Measurements from ENCODE around the gene STIM2.

Gene STIM2

GRCh38 chr4:26866781-26867180 is 6.1 kb downstream of the STIM2 start:
- Mint-ChIP-seq H3K27ac (no peak overlapping the region), H3K9me3 (no peaks in the 10 kb centered on the region), H3K4me1 (peaks cover 47% of the 10 kb centered on the region), H3K27me3 (no peaks in the 10 kb centered on the region), H3K4me3 (no peak overlapping the region), H3K36me3 (peaks cover 6% of the 10 kb centered on the region)
- DNase-seq (ENCODE audit: low spot score in 2 of 2) (no peak), ATAC-seq (ENCODE audit: low read depth) (no peak)

GRCh38 chr4:26867914-26868684 is 7.5 kb downstream of the STIM2 start:
- Mint-ChIP-seq H3K9me3 (no peaks in the 10 kb centered on the region), H3K36me3 (peaks cover 10% of the 10 kb centered on the region), H3K27ac (peak overlapping the region; percentile 45), H3K4me1 (peaks cover 49% of the 10 kb centered on the region), H3K4me3 (peak overlapping the region; percentile 19), H3K27me3 (no peaks in the 10 kb centered on the region)
- ATAC-seq (ENCODE audit: low read depth) = peak; percentile 14
- DNase-seq (ENCODE audit: low spot score in 2 of 2) = no peak

- no peaks in the 10 kb centered on the region for H3K27me3 Mint-ChIP-seq
- no peak for DNase-seq (ENCODE audit: low spot score in 2 of 2)
Observed at GRCh38 chr4:26870576-26871262, 10.1 kb downstream of the STIM2 start.

GRCh38 chr4:26871611-26872010 is 11.0 kb downstream of the STIM2 start:
- peaks cover 47% of the 10 kb centered on the region for H3K4me1 Mint-ChIP-seq
- DNase-seq (ENCODE audit: low spot score in 2 of 2) = no peak
- H3K36me3 Mint-ChIP-seq = peaks cover 10% of the 10 kb centered on the region
- no peaks in the 10 kb centered on the region for H3K9me3 Mint-ChIP-seq
- no peaks in the 10 kb centered on the region for H3K27me3 Mint-ChIP-seq
- peak overlapping the region; percentile 69 for H3K27ac Mint-ChIP-seq
- no peak overlapping the region for H3K4me3 Mint-ChIP-seq
- no peak for ATAC-seq (ENCODE audit: low read depth)

More at GRCh38 chr4:26870576-26871262, 10.1 kb downstream of the STIM2 start:
- Mint-ChIP-seq H3K9me3 (no peaks in the 10 kb centered on the region), H3K27ac (peak overlapping the region; percentile 45), H3K4me1 (peaks cover 51% of the 10 kb centered on the region), H3K36me3 (peaks cover 10% of the 10 kb centered on the region), H3K4me3 (no peak overlapping the region)
- ATAC-seq (ENCODE audit: low read depth) = no peak

GRCh38 chr4:26873391-26874026 is 12.9 kb downstream of the STIM2 start:
- peak overlapping the region; percentile 50 for H3K4me3 Mint-ChIP-seq
- ATAC-seq (ENCODE audit: low read depth) = peak; percentile 94
- peaks cover 7% of the 10 kb centered on the region for H3K9me3 Mint-ChIP-seq
- H3K36me3 Mint-ChIP-seq = peaks cover 19% of the 10 kb centered on the region
- peak overlapping the region; percentile 85 for H3K27ac Mint-ChIP-seq
- DNase-seq (ENCODE audit: low spot score in 2 of 2) = no peak
- H3K27me3 Mint-ChIP-seq = no peaks in the 10 kb centered on the region
- H3K4me1 Mint-ChIP-seq = peaks cover 46% of the 10 kb centered on the region

- DNase-seq (ENCODE audit: low spot score in 2 of 2) (no peak), ATAC-seq (ENCODE audit: low read depth) (no peak)
- Mint-ChIP-seq H3K4me3 (no peak overlapping the region), H3K9me3 (peaks cover 7% of the 10 kb centered on the region), H3K4me1 (peaks cover 47% of the 10 kb centered on the region), H3K27me3 (no peaks in the 10 kb centered on the region), H3K36me3 (peaks cover 22% of the 10 kb centered on the region), H3K27ac (peak overlapping the region; percentile 85)
Observed at GRCh38 chr4:26874110-26874509, 13.5 kb downstream of the STIM2 start.

GRCh38 chr4:26877406-26877805 is 16.8 kb downstream of the STIM2 start:
- Mint-ChIP-seq H3K9me3 (peaks cover 7% of the 10 kb centered on the region), H3K36me3 (peaks cover 25% of the 10 kb centered on the region), H3K4me1 (peaks cover 48% of the 10 kb centered on the region), H3K27ac (peak overlapping the region; percentile 73), H3K27me3 (no peaks in the 10 kb centered on the region), H3K4me3 (no peak overlapping the region)
- DNase-seq (ENCODE audit: low spot score in 2 of 2) = no peak
- ATAC-seq (ENCODE audit: low read depth) = no peak

- ATAC-seq (ENCODE audit: low read depth) (no peak), DNase-seq (ENCODE audit: low spot score in 2 of 2) (no peak)
- Mint-ChIP-seq H3K9me3 (peaks cover 7% of the 10 kb centered on the region), H3K36me3 (peaks cover 21% of the 10 kb centered on the region), H3K27ac (peak overlapping the region; percentile 80), H3K27me3 (no peaks in the 10 kb centered on the region), H3K4me3 (no peak overlapping the region), H3K4me1 (peaks cover 47% of the 10 kb centered on the region)
Observed at GRCh38 chr4:26877961-26878360, 17.3 kb downstream of the STIM2 start.

- ATAC-seq (ENCODE audit: low read depth) = no peak
- Mint-ChIP-seq H3K4me3 (no peak overlapping the region), H3K9me3 (peaks cover 7% of the 10 kb centered on the region), H3K27ac (peak overlapping the region; percentile 80), H3K4me1 (peaks cover 44% of the 10 kb centered on the region), H3K27me3 (no peaks in the 10 kb centered on the region), H3K36me3 (peaks cover 21% of the 10 kb centered on the region)
- no peak for DNase-seq (ENCODE audit: low spot score in 2 of 2)
Observed at GRCh38 chr4:26878794-26879391, 18.3 kb downstream of the STIM2 start.

- no peaks in the 10 kb centered on the region for H3K27me3 Mint-ChIP-seq
- no peak for ATAC-seq (ENCODE audit: low read depth)
- peaks cover 7% of the 10 kb centered on the region for H3K9me3 Mint-ChIP-seq
- H3K27ac Mint-ChIP-seq = peak overlapping the region; percentile 80
- no peak overlapping the region for H3K4me3 Mint-ChIP-seq
- no peak for DNase-seq (ENCODE audit: low spot score in 2 of 2)
- peaks cover 45% of the 10 kb centered on the region for H3K4me1 Mint-ChIP-seq
- H3K36me3 Mint-ChIP-seq = peaks cover 21% of the 10 kb centered on the region
Observed at GRCh38 chr4:26879805-26880204, 19.2 kb downstream of the STIM2 start.

- ATAC-seq (ENCODE audit: low read depth) = peak; percentile 3
- Mint-ChIP-seq H3K36me3 (peaks cover 7% of the 10 kb centered on the region), H3K4me3 (peak overlapping the region; percentile 67), H3K27me3 (no peaks in the 10 kb centered on the region), H3K4me1 (peaks cover 44% of the 10 kb centered on the region), H3K27ac (peak overlapping the region; percentile 94), H3K9me3 (no peaks in the 10 kb centered on the region)
- no peak for DNase-seq (ENCODE audit: low spot score in 2 of 2)
Observed at GRCh38 chr4:26884026-26884425, 23.4 kb downstream of the STIM2 start.

- H3K4me1 Mint-ChIP-seq = peaks cover 44% of the 10 kb centered on the region
- peak; percentile 77 for ATAC-seq (ENCODE audit: low read depth)
- peak overlapping the region; percentile 67 for H3K4me3 Mint-ChIP-seq
- no peaks in the 10 kb centered on the region for H3K9me3 Mint-ChIP-seq
- peak overlapping the region; percentile 94 for H3K27ac Mint-ChIP-seq
- no peaks in the 10 kb centered on the region for H3K27me3 Mint-ChIP-seq
- peaks cover 7% of the 10 kb centered on the region for H3K36me3 Mint-ChIP-seq
- DNase-seq (ENCODE audit: low spot score in 2 of 2) = peak in 1 of 2 donors; percentile 53
Observed at GRCh38 chr4:26884486-26884988, 23.9 kb downstream of the STIM2 start.

- ATAC-seq (ENCODE audit: low read depth) = peak; percentile 71
- Mint-ChIP-seq H3K9me3 (no peaks in the 10 kb centered on the region), H3K27ac (peak overlapping the region; percentile 94), H3K4me1 (peaks cover 43% of the 10 kb centered on the region), H3K27me3 (no peaks in the 10 kb centered on the region), H3K4me3 (peak overlapping the region; percentile 64), H3K36me3 (peaks cover 5% of the 10 kb centered on the region)
- DNase-seq (ENCODE audit: low spot score in 2 of 2) = peak in 1 of 2 donors; percentile 63
Observed at GRCh38 chr4:26885912-26886274, 25.3 kb downstream of the STIM2 start.

- H3K27me3 Mint-ChIP-seq = no peaks in the 10 kb centered on the region
- no peaks in the 10 kb centered on the region for H3K9me3 Mint-ChIP-seq
- peak overlapping the region; percentile 56 for H3K4me3 Mint-ChIP-seq
- H3K4me1 Mint-ChIP-seq = peaks cover 46% of the 10 kb centered on the region
- ATAC-seq (ENCODE audit: low read depth) (no peak), DNase-seq (ENCODE audit: low spot score in 2 of 2) (no peak)
- peak overlapping the region; percentile 94 for H3K27ac Mint-ChIP-seq
- H3K36me3 Mint-ChIP-seq = peaks cover 11% of the 10 kb centered on the region
Observed at GRCh38 chr4:26887143-26887542, 26.5 kb downstream of the STIM2 start.

Measured in memory B cell (primary cell).